T-cell (primary cell): Measurements from ENCODE around the gene ZKSCAN7. TPM values are rescaled to one million over a fixed set of nuclear protein-coding genes. Genes with fewer than 3 reads are reported as not detected.
"Not testable (repeated sequence)": the region's sequence is repeated elsewhere in the genome, so short reads cannot be mapped to it uniquely, and the experiment has no call there.

Experiments
- ATAC-seq, 4 experiments: fragments of 200-7000 bp in 3 of 4; fragments of 150-1000 bp in 1 of 4; cut with Tn5 transposase; replicated peaks in 1 of 4; 1 replicate in 3 of 4; 2 replicates in 1 of 4; pipeline ENCODE4 v1.10.0; 2021; ENCODE audit warnings: moderate library complexity in 3 of 4, mild to moderate bottlenecking in 2 of 4, moderate number of reproducible peaks in 1 of 4
- CTCF ChIA-PET, 2 donors: fragments of 300-600 bp; sonication (Branson Sonifier 250); formaldehyde crosslinking; loops; one replicate each; lab custom pipeline; 2022; ENCODE audit warnings: antibody characterized with exemption in 2 of 2; lab: Charles Lee
- POLR2A ChIA-PET, 2 donors: fragments of 300-600 bp; sonication (Branson Sonifier 250); formaldehyde crosslinking; loops; one replicate each; lab custom pipeline; 2022; ENCODE audit warnings: antibody characterized with exemption in 2 of 2; lab: Charles Lee
- DNase-seq, 35 experiments: peaks; one replicate each; pipeline versions ENCODE4 v3.0.0 to v3.0.0-alpha.2; 2013 to 2023
- H3K27ac ChIP-seq: one replicate; pipeline ENCODE4 v1.5.1; 2013; ENCODE audit warnings: low read length
- H3K27me3 ChIP-seq, 2 experiments: replicated peaks in 1 of 2; 1 replicate in 1 of 2; 2 replicates in 1 of 2; pipeline versions ENCODE4 v1.6.1 to v1.7.0; 2013; ENCODE audit warnings: low read length in 1 of 2, mixed read lengths in 1 of 2; ENCODE audit not compliant: control insufficient read depth in 2 of 2, insufficient read depth in 2 of 2; ENCODE audit errors: extremely low read depth in 1 of 2
- H3K36me3 ChIP-seq, 2 donors: 1 replicate in 1 of 2; 2 replicates in 1 of 2; pipeline versions ENCODE4 v1.6.1 to v1.7.0; 2013; ENCODE audit warnings: low read length in 1 of 2; ENCODE audit not compliant: control insufficient read depth in 2 of 2, insufficient read depth in 1 of 2; ENCODE audit errors: extremely low read depth in 1 of 2
- H3K4me1 ChIP-seq, 2 experiments: 1 replicate in 1 of 2; 2 replicates in 1 of 2; pipeline versions ENCODE4 v1.6.1 to v1.7.0; 2013; ENCODE audit warnings: low read length in 2 of 2, mixed read lengths in 1 of 2; ENCODE audit not compliant: insufficient read depth in 2 of 2, control insufficient read depth in 1 of 2; ENCODE audit errors: extremely low read depth in 1 of 2
- H3K4me3 ChIP-seq, 2 donors: 1 replicate in 1 of 2; 2 replicates in 1 of 2; pipeline versions ENCODE4 v1.5.1 to v1.7.0; 2013; ENCODE audit warnings: mild to moderate bottlenecking in 2 of 2, low read length in 1 of 2, moderate library complexity in 1 of 2; ENCODE audit not compliant: control insufficient read depth in 1 of 2; ENCODE audit errors: extremely low read depth in 1 of 2
- H3K9me3 ChIP-seq: 2 replicates; pipeline ENCODE4 v1.7.0; 2013
- H3K27ac Mint-ChIP-seq, 2 donors: one replicate each; pipeline ENCODE4 v1.8.0; 2020 to 2021; ENCODE audit warnings: mild to moderate bottlenecking in 2 of 2, mixed read lengths in 2 of 2
- H3K27me3 Mint-ChIP-seq, 2 donors: one replicate each; pipeline ENCODE4 v1.8.0; 2021 to 2022; ENCODE audit warnings: mixed read lengths in 2 of 2
- H3K36me3 Mint-ChIP-seq: one replicate; pipeline ENCODE4 v1.8.0; 2021; ENCODE audit warnings: mixed read lengths
- H3K4me1 Mint-ChIP-seq, 3 donors: one replicate each; pipeline ENCODE4 v1.8.0; 2020 to 2022; ENCODE audit warnings: mixed read lengths in 3 of 3, mild to moderate bottlenecking in 1 of 3
- H3K4me3 Mint-ChIP-seq, 3 donors: one replicate each; pipeline ENCODE4 v1.8.0; 2020 to 2022; ENCODE audit warnings: mild to moderate bottlenecking in 3 of 3, mixed read lengths in 3 of 3, moderate library complexity in 3 of 3
- H3K9me3 Mint-ChIP-seq, 3 donors: one replicate each; pipeline ENCODE4 v1.8.0; 2020 to 2022; ENCODE audit warnings: mixed read lengths in 3 of 3
- WGBS: methylation state at CpG from one replicate; pipeline ENCODE4 v1.1.5; 2013; ENCODE audit warnings: missing lambda C conversion rate; ENCODE audit not compliant: insufficient coverage; 5-methylcytosine and 5-hydroxymethylcytosine counted together
- total RNA-seq, 35 experiments: library from RNA in 6 of 35; stranded (reverse) in 6 of 35; fragments of 120-200 nt in 1 of 35; gene quantifications; one replicate each; pipeline versions ENCODE4 v1.2.1 to v1.2.4 and lab custom pipeline; 2013 to 2026

The ZKSCAN7 gene
- total RNA-seq, 5 donors from 2014 or later (not counting 1 experiment from before 2014, with no cell fraction given): 1.3 to 6.0 (median 4.2) TPM

- Mint-ChIP-seq H3K27me3 (no peaks in the 10 kb centered on the region), H3K27ac (no peak overlapping the region), H3K36me3 (peaks cover 23% of the 10 kb centered on the region), H3K4me3 (no peak overlapping the region), H3K9me3 (peaks cover 10 to 32% (median 24%) of the 10 kb centered on the region in 3 donors), H3K4me1 (no peaks in the 10 kb centered on the region)
- no peak overlapping the region for H3K27ac ChIP-seq
- POLR2A ChIA-PET: no interaction called here
- no peak for ATAC-seq
- no peaks in the 10 kb centered on the region for H3K9me3 ChIP-seq
- no peaks in the 10 kb centered on the region for H3K4me1 ChIP-seq
- CTCF ChIA-PET: no interaction called here
- no peak for DNase-seq
- H3K4me3 ChIP-seq: no peak overlapping the region
- H3K27me3 ChIP-seq: peaks cover 0 to 3% of the 10 kb centered on the region in 2 experiments
- H3K36me3 ChIP-seq: no peaks in the 10 kb centered on the region
Measured at GRCh38 chr3:44576613-44577012, 21.6 kb downstream of the ZKSCAN7 start.

GRCh38 chr3:44577354-44577952 is 22.5 kb downstream of the ZKSCAN7 start:
- H3K4me1 Mint-ChIP-seq, ATAC-seq, POLR2A ChIA-PET, H3K4me1 ChIP-seq, H3K9me3 ChIP-seq, H3K27ac Mint-ChIP-seq, CTCF ChIA-PET, H3K36me3 ChIP-seq, H3K27ac ChIP-seq, H3K4me3 Mint-ChIP-seq, H3K27me3 ChIP-seq, H3K27me3 Mint-ChIP-seq, H3K4me3 ChIP-seq, DNase-seq: not testable (repeated sequence)
- WGBS: 93% methylated on average over 7 of the region's 11 CpGs
- H3K36me3 Mint-ChIP-seq: peaks cover 21% of the 10 kb centered on the region
- peaks cover 4 to 35% (median 20%) of the 10 kb centered on the region in 3 donors for H3K9me3 Mint-ChIP-seq

- H3K4me1 Mint-ChIP-seq, CTCF ChIA-PET, H3K27ac Mint-ChIP-seq, POLR2A ChIA-PET, H3K4me1 ChIP-seq, ATAC-seq, DNase-seq, H3K4me3 ChIP-seq, H3K36me3 ChIP-seq, H3K27ac ChIP-seq, H3K27me3 ChIP-seq, H3K9me3 ChIP-seq, H3K4me3 Mint-ChIP-seq, H3K27me3 Mint-ChIP-seq: not testable (repeated sequence)
- 98% methylated on average over 22 of the region's 22 CpGs for WGBS
- H3K9me3 Mint-ChIP-seq: peaks cover 4 to 31% (median 14%) of the 10 kb centered on the region in 3 donors
- peaks cover 17% of the 10 kb centered on the region for H3K36me3 Mint-ChIP-seq
Measured at GRCh38 chr3:44578316-44578715, 23.3 kb downstream of the ZKSCAN7 start.

- WGBS: 98% methylated on average over 33 of the region's 37 CpGs
- H3K9me3 Mint-ChIP-seq: peaks cover 9 to 28% (median 17%) of the 10 kb centered on the region in 3 donors
- POLR2A ChIA-PET, H3K4me3 Mint-ChIP-seq, H3K4me3 ChIP-seq, H3K27ac ChIP-seq, H3K27ac Mint-ChIP-seq, ATAC-seq, H3K36me3 ChIP-seq, DNase-seq, CTCF ChIA-PET, H3K27me3 ChIP-seq, H3K4me1 ChIP-seq, H3K4me1 Mint-ChIP-seq, H3K9me3 ChIP-seq: not testable (repeated sequence)
- peaks cover 21% of the 10 kb centered on the region for H3K36me3 Mint-ChIP-seq
- H3K27me3 Mint-ChIP-seq: peaks cover 8 to 12% of the 10 kb centered on the region in 2 donors
Measured at GRCh38 chr3:44578924-44579515, 24.0 kb downstream of the ZKSCAN7 start.

GRCh38 chr3:44579749-44580148 is 24.8 kb downstream of the ZKSCAN7 start:
- Mint-ChIP-seq H3K27me3 (peaks cover 13 to 18% of the 10 kb centered on the region in 2 donors), H3K36me3 (peaks cover 24% of the 10 kb centered on the region), H3K9me3 (peaks cover 9 to 23% (median 17%) of the 10 kb centered on the region in 3 donors)
- 98% methylated on average over 11 of the region's 15 CpGs for WGBS
- DNase-seq, H3K36me3 ChIP-seq, H3K4me3 Mint-ChIP-seq, H3K4me3 ChIP-seq, H3K4me1 ChIP-seq, H3K27ac Mint-ChIP-seq, CTCF ChIA-PET, H3K27ac ChIP-seq, POLR2A ChIA-PET, H3K27me3 ChIP-seq, H3K4me1 Mint-ChIP-seq, H3K9me3 ChIP-seq, ATAC-seq: not testable (repeated sequence)

- CTCF ChIA-PET: not testable (repeated sequence)
Measured at GRCh38 chr3:44580971-44581370, 26.0 kb downstream of the ZKSCAN7 start.

More at GRCh38 chr3:44580971-44581370, 26.0 kb downstream of the ZKSCAN7 start:
- POLR2A ChIA-PET, H3K27ac ChIP-seq, H3K27ac Mint-ChIP-seq, ATAC-seq, H3K4me1 ChIP-seq, H3K4me3 Mint-ChIP-seq, DNase-seq, H3K4me3 ChIP-seq, H3K9me3 ChIP-seq, H3K36me3 ChIP-seq: not testable (repeated sequence)
- Mint-ChIP-seq H3K9me3 (peaks cover 9 to 19% (median 15%) of the 10 kb centered on the region in 3 donors), H3K4me1 (peaks cover 8 to 16% (median 14%) of the 10 kb centered on the region in 3 donors), H3K27me3 (peaks cover 23 to 29% of the 10 kb centered on the region in 2 donors), H3K36me3 (peaks cover 24% of the 10 kb centered on the region)
- H3K27me3 ChIP-seq: peaks cover 0 to 14% of the 10 kb centered on the region in 2 experiments
- WGBS: 77% methylated on average over 51 of the region's 62 CpGs
